Jurkat, Clone E6-1 (cell line): ENCODE results near the gene AIG1.
A peak's percentile ranks its signal among the peaks of the same experiment; 100 is the strongest.
"Not testable (repeated sequence)": the region's sequence is repeated elsewhere in the genome, so short reads cannot be mapped to it uniquely, and the experiment has no call there.

ENCODE experiments used
- DNase-seq: peaks from one replicate; pipeline ENCODE4 v3.0.0-alpha.2; 2011; ENCODE audit warnings: low read depth, low spot score
- H3K4me3 ChIP-seq: 2 replicates; pipeline ENCODE4 v1.5.1; 2011; ENCODE audit warnings: mild to moderate bottlenecking, low read length, control low read depth, moderate library complexity

Gene AIG1

GRCh38 chr6:143150281-143150680, 89.6 kb downstream of the AIG1 start:
- no peak for DNase-seq
- no peak overlapping the region for H3K4me3 ChIP-seq

GRCh38 chr6:143151381-143151780, 90.7 kb downstream of the AIG1 start:
- DNase-seq: no peak
- H3K4me3 ChIP-seq: no peak overlapping the region

GRCh38 chr6:143155681-143156080, 95.0 kb downstream of the AIG1 start:
- DNase-seq: no peak
- no peak overlapping the region for H3K4me3 ChIP-seq

- no peak for DNase-seq
Measured at GRCh38 chr6:143157131-143157530, 96.4 kb downstream of the AIG1 start.

GRCh38 chr6:143158113-143158581, 97.5 kb downstream of the AIG1 start:
- H3K4me3 ChIP-seq: no peak overlapping the region
- no peak for DNase-seq

More at GRCh38 chr6:143157131-143157530, 96.4 kb downstream of the AIG1 start:
- H3K4me3 ChIP-seq: no peak overlapping the region

GRCh38 chr6:143159001-143159400, 98.3 kb downstream of the AIG1 start:
- no peak for DNase-seq
- no peak overlapping the region for H3K4me3 ChIP-seq

GRCh38 chr6:143160015-143160414, 99.3 kb downstream of the AIG1 start:
- DNase-seq: no peak
- H3K4me3 ChIP-seq: no peak overlapping the region

GRCh38 chr6:143160439-143161220, 99.9 kb downstream of the AIG1 start:
- no peak overlapping the region for H3K4me3 ChIP-seq
- DNase-seq: no peak

GRCh38 chr6:143163621-143164020, 102.9 kb downstream of the AIG1 start:
- H3K4me3 ChIP-seq: no peak overlapping the region
- no peak for DNase-seq

- H3K4me3 ChIP-seq: no peak overlapping the region
- peak; percentile 9 for DNase-seq
Measured at GRCh38 chr6:143164565-143165105, 103.9 kb downstream of the AIG1 start.

- DNase-seq: no peak
- H3K4me3 ChIP-seq: no peak overlapping the region
Measured at GRCh38 chr6:143165315-143165855, 104.7 kb downstream of the AIG1 start.

- DNase-seq: no peak
- no peak overlapping the region for H3K4me3 ChIP-seq
Measured at GRCh38 chr6:143166247-143166695, 105.6 kb downstream of the AIG1 start.

GRCh38 chr6:143167224-143167623, 106.5 kb downstream of the AIG1 start:
- no peak for DNase-seq

GRCh38 chr6:143168396-143168816, 107.7 kb downstream of the AIG1 start:
- not testable (repeated sequence) for DNase-seq

More at GRCh38 chr6:143167224-143167623, 106.5 kb downstream of the AIG1 start:
- H3K4me3 ChIP-seq: no peak overlapping the region

GRCh38 chr6:143169440-143169839, 108.8 kb downstream of the AIG1 start:
- H3K4me3 ChIP-seq: no peak overlapping the region
- DNase-seq: no peak

More at GRCh38 chr6:143168396-143168816, 107.7 kb downstream of the AIG1 start:
- H3K4me3 ChIP-seq: not testable (repeated sequence)

- no peak for DNase-seq
- H3K4me3 ChIP-seq: no peak overlapping the region
Measured at GRCh38 chr6:143174516-143174915, 113.8 kb downstream of the AIG1 start.

- no peak overlapping the region for H3K4me3 ChIP-seq
- no peak for DNase-seq
Measured at GRCh38 chr6:143174951-143175350, 114.3 kb downstream of the AIG1 start.

- H3K4me3 ChIP-seq: no peak overlapping the region
- peak; percentile 12 for DNase-seq
Measured at GRCh38 chr6:143176090-143177021, 115.7 kb downstream of the AIG1 start.

GRCh38 chr6:143177706-143178105, 117.0 kb downstream of the AIG1 start:
- H3K4me3 ChIP-seq: no peak overlapping the region
- no peak for DNase-seq
